ENCODE data around the gene SLC38A11. TPM values are rescaled to one million over a fixed set of nuclear protein-coding genes. Genes with fewer than 3 reads are reported as not detected.

SLC38A11 gene
- total RNA-seq, 1 donor from 2014 or later = not detected

DNA sequence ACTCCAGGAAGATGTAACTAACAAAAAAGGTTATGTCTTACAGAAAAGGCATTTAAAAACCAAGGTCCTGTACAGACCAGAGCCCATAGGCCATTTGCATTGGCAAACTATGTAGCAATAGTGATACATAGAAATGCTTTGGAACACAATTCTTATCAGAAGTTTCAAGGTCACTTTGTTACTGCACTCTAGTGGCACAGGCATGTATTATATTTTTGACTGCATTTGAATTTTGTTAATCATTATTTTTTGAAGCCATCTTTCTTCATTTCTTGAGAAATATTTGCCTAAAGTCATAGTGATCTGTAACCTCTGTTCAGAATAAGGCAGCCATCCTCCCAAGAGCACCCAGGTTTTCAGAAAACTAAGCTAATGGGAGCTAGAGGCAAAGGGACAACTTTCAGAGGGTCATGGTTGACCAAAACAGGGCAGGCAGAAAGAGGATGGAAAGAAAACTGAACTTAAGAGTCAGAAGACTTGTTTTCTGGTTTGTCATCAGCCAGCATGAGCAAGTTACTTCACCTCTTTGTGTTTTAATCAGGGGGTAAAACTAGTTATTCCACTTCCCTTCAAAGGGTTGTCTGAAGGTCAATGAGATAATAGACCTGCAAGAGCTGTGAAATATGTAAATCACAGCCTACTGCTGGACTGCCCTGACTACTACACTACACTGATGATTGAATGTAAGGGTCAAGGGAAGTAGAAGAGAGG, 41.5 kb downstream of the SLC38A11 start:
- Mint-ChIP-seq H3K4me1 (ENCODE audit: unreplicated experiment) (peaks cover 14% of the 10 kb centered on the region), H3K36me3 (ENCODE audit: unreplicated experiment) (no peaks in the 10 kb centered on the region), H3K27ac (ENCODE audit: unreplicated experiment) (no peak overlapping the region), H3K9me3 (ENCODE audit: unreplicated experiment) (no peaks in the 10 kb centered on the region), H3K27me3 (ENCODE audit: unreplicated experiment) (peaks cover 3% of the 10 kb centered on the region), H3K4me3 (ENCODE audit: unreplicated experiment) (no peak overlapping the region)
- no peak for DNase-seq (ENCODE audit: extremely low spot score, unreplicated experiment)
- TF ChIP-seq CTCF (IDR thresholded peaks at IDR 0.05) = peak; percentile 51

GRCh38 chr2:164913011-164913410, 42.3 kb downstream of the SLC38A11 start:
- DNase-seq (ENCODE audit: extremely low spot score, unreplicated experiment) = no peak
- no peak for TF ChIP-seq CTCF (IDR thresholded peaks at IDR 0.05)
- no peak overlapping the region for H3K27ac Mint-ChIP-seq (ENCODE audit: unreplicated experiment)
- H3K36me3 Mint-ChIP-seq (ENCODE audit: unreplicated experiment) = no peaks in the 10 kb centered on the region
- H3K9me3 Mint-ChIP-seq (ENCODE audit: unreplicated experiment) = no peaks in the 10 kb centered on the region
- H3K4me3 Mint-ChIP-seq (ENCODE audit: unreplicated experiment) = no peak overlapping the region
- peaks cover 14% of the 10 kb centered on the region for H3K4me1 Mint-ChIP-seq (ENCODE audit: unreplicated experiment)
- peaks cover 3% of the 10 kb centered on the region for H3K27me3 Mint-ChIP-seq (ENCODE audit: unreplicated experiment)

- H3K36me3 Mint-ChIP-seq (ENCODE audit: unreplicated experiment) = no peaks in the 10 kb centered on the region
- H3K4me3 Mint-ChIP-seq (ENCODE audit: unreplicated experiment) = no peak overlapping the region
- H3K4me1 Mint-ChIP-seq (ENCODE audit: unreplicated experiment) = peaks cover 14% of the 10 kb centered on the region
- no peak for TF ChIP-seq CTCF (IDR thresholded peaks at IDR 0.05)
- no peak overlapping the region for H3K27ac Mint-ChIP-seq (ENCODE audit: unreplicated experiment)
- peaks cover 3% of the 10 kb centered on the region for H3K27me3 Mint-ChIP-seq (ENCODE audit: unreplicated experiment)
- DNase-seq (ENCODE audit: extremely low spot score, unreplicated experiment) = no peak
- no peaks in the 10 kb centered on the region for H3K9me3 Mint-ChIP-seq (ENCODE audit: unreplicated experiment)
Measured at GRCh38 chr2:164911832-164912231, 43.5 kb downstream of the SLC38A11 start.

DNA sequence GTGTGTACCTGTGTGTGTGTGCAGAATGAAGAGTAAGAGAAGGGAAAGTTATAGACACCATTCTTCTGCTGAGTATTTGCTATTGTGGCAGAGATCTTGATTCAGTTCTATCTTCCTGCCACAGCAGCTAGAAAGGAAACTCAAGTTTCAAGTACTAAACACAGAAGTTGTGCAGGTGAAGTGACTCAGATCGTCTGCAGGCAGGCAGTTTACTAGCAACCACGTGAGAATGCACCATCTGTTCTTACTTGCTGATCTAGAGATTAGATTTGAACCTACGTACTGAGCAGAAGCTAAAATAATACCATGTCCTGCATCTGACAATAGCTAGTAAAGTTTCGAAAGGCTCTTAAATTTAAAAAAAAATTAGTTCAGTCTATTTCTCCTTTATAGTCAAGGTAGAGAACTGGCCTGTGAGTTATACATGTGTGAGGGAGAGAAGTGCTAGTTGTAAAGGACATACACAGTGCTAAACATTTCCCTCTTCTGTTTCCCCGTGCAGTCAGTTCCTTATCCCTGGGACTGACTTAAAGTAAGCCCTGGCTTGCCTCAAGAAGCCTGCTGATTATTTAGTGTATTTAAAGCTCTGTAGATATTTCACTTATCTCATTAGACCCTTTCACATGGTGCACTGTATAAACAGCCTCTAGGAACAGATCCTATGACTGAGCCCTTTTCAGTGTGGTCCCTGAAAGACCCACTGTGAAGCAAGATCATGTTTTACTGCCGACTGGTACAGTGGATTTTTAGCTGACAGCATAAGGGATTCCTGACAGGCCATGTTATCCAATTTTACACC, 45.0 kb downstream of the SLC38A11 start:
- no peak for DNase-seq (ENCODE audit: extremely low spot score, unreplicated experiment)
- no peak overlapping the region for H3K4me3 Mint-ChIP-seq (ENCODE audit: unreplicated experiment)
- no peaks in the 10 kb centered on the region for H3K9me3 Mint-ChIP-seq (ENCODE audit: unreplicated experiment)
- no peak for TF ChIP-seq CTCF (IDR thresholded peaks at IDR 0.05)
- no peaks in the 10 kb centered on the region for H3K36me3 Mint-ChIP-seq (ENCODE audit: unreplicated experiment)
- peaks cover 14% of the 10 kb centered on the region for H3K4me1 Mint-ChIP-seq (ENCODE audit: unreplicated experiment)
- H3K27me3 Mint-ChIP-seq (ENCODE audit: unreplicated experiment) = peaks cover 3% of the 10 kb centered on the region
- H3K27ac Mint-ChIP-seq (ENCODE audit: unreplicated experiment) = no peak overlapping the region

GRCh38 chr2:164906947-164907346, 48.4 kb downstream of the SLC38A11 start:
- no peak overlapping the region for H3K4me3 Mint-ChIP-seq (ENCODE audit: unreplicated experiment)
- H3K27me3 Mint-ChIP-seq (ENCODE audit: unreplicated experiment) = no peaks in the 10 kb centered on the region
- peaks cover 31% of the 10 kb centered on the region for H3K4me1 Mint-ChIP-seq (ENCODE audit: unreplicated experiment)
- H3K9me3 Mint-ChIP-seq (ENCODE audit: unreplicated experiment) = no peaks in the 10 kb centered on the region
- TF ChIP-seq CTCF (IDR thresholded peaks at IDR 0.05) = no peak
- DNase-seq (ENCODE audit: extremely low spot score, unreplicated experiment) = no peak
- no peaks in the 10 kb centered on the region for H3K36me3 Mint-ChIP-seq (ENCODE audit: unreplicated experiment)
- H3K27ac Mint-ChIP-seq (ENCODE audit: unreplicated experiment) = no peak overlapping the region
